HEK293 (cell line): ENCODE results near the gene LZTR1.

Source experiments
- CTCF ChIA-PET: fragments of 350-600 bp; formaldehyde crosslinking; extraction: SDS; loops from one replicate; lab custom pipeline; 2021; ENCODE audit warnings: antibody characterized with exemption; lab: Yijun Ruan, JAX
- POLR2A ChIA-PET: fragments of 300-600 bp; formaldehyde crosslinking; extraction: SDS; loops from one replicate; lab custom pipeline; 2020; ENCODE audit warnings: antibody characterized with exemption, inconsistent platforms; lab: Yijun Ruan, JAX
- H3K27ac ChIP-seq: fragments of 200-500 bp; sonication (Bioruptor generic); 2 replicates; pipeline ENCODE4 v1.5.1; 2014; ENCODE audit warnings: low read depth, low read length, control low read depth, inconsistent platforms; ENCODE audit errors: extremely low read depth
- H3K36me3 ChIP-seq, 2 experiments: fragments of 200-500 bp in 1 of 2; sonication (Bioruptor generic) in 1 of 2; 1 replicate in 1 of 2; 2 replicates in 1 of 2; pipeline ENCODE4 v1.5.1; 2014 to 2017; ENCODE audit warnings: inconsistent platforms in 2 of 2, low read length in 2 of 2; ENCODE audit not compliant: control insufficient read depth in 2 of 2, insufficient read depth in 1 of 2
- H3K4me1 ChIP-seq: fragments of 200-500 bp; sonication (Bioruptor generic); 2 replicates; pipeline ENCODE4 v1.5.1; 2014; ENCODE audit warnings: mild to moderate bottlenecking, low read length, inconsistent platforms; ENCODE audit not compliant: control insufficient read depth, insufficient read depth
- H3K4me3 ChIP-seq: 2 replicates; pipeline ENCODE4 v1.5.1; 2011; ENCODE audit warnings: low read depth, mild to moderate bottlenecking, control low read depth, low read length, moderate library complexity
- H3K9me3 ChIP-seq: fragments of 200-500 bp; sonication (Bioruptor generic); 2 replicates; pipeline ENCODE4 v1.5.1; 2014; ENCODE audit warnings: low read depth, low read length, inconsistent platforms; ENCODE audit not compliant: control insufficient read depth, insufficient read depth
- GLI4 ChIP-seq: fragments of 450-650 bp; formaldehyde crosslinking; IDR thresholded peaks from 2 replicates; pipeline ENCODE4 v1.5.1; 2016; ENCODE audit warnings: missing biosample characterization, missing genetic modification characterization
- KLF1 ChIP-seq: fragments of 450-650 bp; formaldehyde crosslinking; IDR thresholded peaks from 2 replicates; pipeline ENCODE4 v1.5.1; 2016; ENCODE audit warnings: missing biosample characterization, missing genetic modification characterization
- MEIS1 ChIP-seq: sonication (generic); formaldehyde crosslinking; IDR thresholded peaks from 2 replicates; pipeline ENCODE4 v1.8.1; 2022; ENCODE audit warnings: missing genetic modification reagents, mild to moderate bottlenecking, borderline replicate concordance
- PATZ1 ChIP-seq: fragments of 450-650 bp; formaldehyde crosslinking; IDR thresholded peaks from 2 replicates; pipeline ENCODE4 v1.5.1; 2016; ENCODE audit warnings: missing biosample characterization, missing genetic modification characterization
- TRIM28 ChIP-seq: IDR thresholded peaks from 2 replicates; pipeline ENCODE4 v1.6.1; 2011; ENCODE audit warnings: low read length, control low read depth, borderline replicate concordance
- ZFHX2 ChIP-seq: fragments of 450-650 bp; formaldehyde crosslinking; conservative IDR thresholded peaks from 2 replicates; pipeline ENCODE4 v1.5.1; 2016; ENCODE audit warnings: missing biosample characterization, missing genetic modification characterization
- ZNF10 ChIP-seq: fragments of 450-650 bp; formaldehyde crosslinking; IDR thresholded peaks from 2 replicates; pipeline ENCODE4 v1.5.1; 2017; ENCODE audit warnings: missing biosample characterization, missing genetic modification characterization
- ZNF155 ChIP-seq: fragments of 450-650 bp; formaldehyde crosslinking; IDR thresholded peaks from 2 replicates; pipeline ENCODE4 v1.5.1; 2016; ENCODE audit warnings: missing biosample characterization, missing genetic modification characterization
- ZNF175 ChIP-seq: fragments of 450-650 bp; formaldehyde crosslinking; IDR thresholded peaks from 2 replicates; pipeline ENCODE4 v1.5.1; 2016; ENCODE audit warnings: missing biosample characterization, missing genetic modification characterization
- ZNF292 ChIP-seq: fragments of 450-650 bp; formaldehyde crosslinking; IDR thresholded peaks from 2 replicates; pipeline ENCODE4 v1.5.1; 2016; ENCODE audit warnings: low read depth, missing biosample characterization, missing genetic modification characterization, borderline replicate concordance
- ZNF354C ChIP-seq: fragments of 450-650 bp; formaldehyde crosslinking; IDR thresholded peaks from 2 replicates; pipeline ENCODE4 v1.5.1; 2016; ENCODE audit warnings: missing biosample characterization, missing genetic modification characterization, low read depth, borderline replicate concordance
- ZNF423 ChIP-seq: fragments of 450-650 bp; formaldehyde crosslinking; IDR thresholded peaks from 2 replicates; pipeline ENCODE4 v1.5.1; 2016; ENCODE audit warnings: missing biosample characterization, missing genetic modification characterization
- ZNF521 ChIP-seq: fragments of 450-650 bp; formaldehyde crosslinking; IDR thresholded peaks from 2 replicates; pipeline ENCODE4 v1.5.1; 2017; ENCODE audit warnings: missing biosample characterization, mild to moderate bottlenecking, missing genetic modification characterization
- ZNF529 ChIP-seq: fragments of 450-650 bp; formaldehyde crosslinking; IDR thresholded peaks from 2 replicates; pipeline ENCODE4 v1.5.1; 2017; ENCODE audit warnings: missing genetic modification characterization, missing biosample characterization; ENCODE audit not compliant: insufficient replicate concordance
- ZNF560 ChIP-seq: fragments of 450-650 bp; formaldehyde crosslinking; IDR thresholded peaks from 2 replicates; pipeline ENCODE4 v1.5.1; 2017; ENCODE audit warnings: missing biosample characterization, missing genetic modification characterization, borderline replicate concordance
- ZNF626 ChIP-seq: fragments of 450-650 bp; sonication (Bioruptor Pico); formaldehyde crosslinking; IDR thresholded peaks from 2 replicates; pipeline ENCODE4 v1.5.1; 2018; ENCODE audit warnings: missing biosample characterization, missing genetic modification characterization, inconsistent platforms
- ZNF660 ChIP-seq: fragments of 450-650 bp; IDR thresholded peaks from 2 replicates; pipeline ENCODE4 v1.5.1; 2018; ENCODE audit warnings: missing biosample characterization, mild to moderate bottlenecking, missing genetic modification characterization
- ZNF707 ChIP-seq: fragments of 450-650 bp; formaldehyde crosslinking; IDR thresholded peaks from 2 replicates; pipeline ENCODE4 v1.5.1; 2016; ENCODE audit warnings: missing biosample characterization, missing genetic modification characterization
- ZNF777 ChIP-seq: fragments of 450-650 bp; formaldehyde crosslinking; IDR thresholded peaks from 2 replicates; pipeline ENCODE4 v1.5.1; 2017; ENCODE audit warnings: missing biosample characterization, missing genetic modification characterization, borderline replicate concordance
- ZNF785 ChIP-seq: fragments of 450-650 bp; formaldehyde crosslinking; IDR thresholded peaks from 2 replicates; pipeline ENCODE4 v1.5.1; 2016; ENCODE audit warnings: missing biosample characterization, missing genetic modification characterization
- ZSCAN16 ChIP-seq: fragments of 450-650 bp; formaldehyde crosslinking; IDR thresholded peaks from 2 replicates; pipeline ENCODE4 v1.5.1; 2016; ENCODE audit warnings: missing biosample characterization, missing genetic modification characterization
- ZSCAN30 ChIP-seq: fragments of 450-650 bp; IDR thresholded peaks from 2 replicates; pipeline ENCODE4 v1.5.1; 2018; ENCODE audit warnings: missing biosample characterization, mild to moderate bottlenecking, missing genetic modification characterization, moderate library complexity
- TF ChIP-seq, protein P1 (sequence below): sonication (generic); formaldehyde crosslinking; IDR thresholded peaks from 2 replicates; pipeline ENCODE4 v1.8.1; 2022; ENCODE audit warnings: mild to moderate bottlenecking, moderate library complexity, missing genetic modification reagents

Gene LZTR1

DNA sequence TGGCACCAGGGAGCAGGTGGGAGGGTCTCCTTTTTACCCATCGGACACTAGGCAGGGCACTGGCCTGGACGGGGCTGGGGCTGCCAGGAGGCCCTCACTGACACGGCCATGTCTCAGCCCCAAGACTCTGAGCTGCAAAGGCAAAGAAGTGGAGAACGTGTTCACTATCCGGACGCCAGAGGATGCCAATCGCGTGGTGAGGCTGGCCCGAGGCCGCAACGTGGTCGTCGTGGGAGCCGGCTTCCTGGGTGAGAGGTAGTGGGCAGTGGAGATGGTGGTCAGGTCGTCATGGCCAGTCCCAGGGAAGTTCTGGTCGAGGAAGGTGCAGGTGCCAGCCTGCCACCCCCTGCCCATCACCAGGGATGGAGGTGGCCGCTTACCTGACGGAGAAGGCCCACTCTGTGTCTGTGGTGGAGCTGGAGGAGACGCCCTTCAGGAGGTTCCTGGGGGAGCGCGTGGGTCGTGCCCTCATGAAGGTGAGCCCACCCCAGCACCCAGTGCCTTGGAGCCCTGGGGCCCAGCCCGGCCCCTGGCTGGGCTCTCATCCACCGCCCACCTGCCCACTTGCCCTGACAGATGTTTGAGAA, 5.7 kb upstream of the LZTR1 start:
- ChIA-PET POLR2A (no interaction called here), CTCF (interaction anchor here (0.8 to 1.6 kb wide), 3 partner anchors 16 to 91 kb away, joined by 3 to 4 read pairs (median 4); no protein-coding TSS in a partner anchor)
- TF ChIP-seq KLF1 (tag by site-specific recombination) (no peak), ZNF423 (tag by site-specific recombination) (no peak), ZNF560 (tag by site-specific recombination) (no peak), ZSCAN30 (tag by site-specific recombination) (no peak), ZNF175 (tag by site-specific recombination) (no peak), ZNF354C (tag by site-specific recombination) (no peak), ZNF777 (no peak), ZNF155 (tag by site-specific recombination) (no peak), ZSCAN16 (tag by site-specific recombination) (no peak), ZNF626 (tag by site-specific recombination) (no peak), ZNF521 (tag by site-specific recombination) (no peak), ZNF785 (tag by site-specific recombination) (no peak), TRIM28 (no peak), ZNF10 (tag by site-specific recombination) (no peak), ZNF707 (tag by site-specific recombination) (no peak), GLI4 (tag by site-specific recombination) (no peak), MEIS1 (CRISPR knock-in tag) (no peak), ZNF660 (tag by site-specific recombination) (no peak), ZNF292 (no peak)

GRCh38 chr22:20977019-20977418, 5.1 kb upstream of the LZTR1 start:
- POLR2A ChIA-PET, result no interaction called here
- CTCF ChIA-PET, result interaction anchor here (1.0 kb wide), 1 partner anchor 17 kb away, joined by 4 read pairs; no protein-coding TSS in a partner anchor

More for the DNA sequence above, 5.7 kb upstream of the LZTR1 start:
- Histone ChIP-seq H3K4me3 (no peak overlapping the region), H3K27ac (no peak overlapping the region), H3K4me1 (no peaks in the 10 kb centered on the region), H3K9me3 (no peaks in the 10 kb centered on the region), H3K36me3 (no peaks in the 10 kb centered on the region)

More at GRCh38 chr22:20977019-20977418, 5.1 kb upstream of the LZTR1 start:
- no peaks in the 10 kb centered on the region for H3K9me3 ChIP-seq
- no peaks in the 10 kb centered on the region for H3K4me1 ChIP-seq
- H3K4me3 ChIP-seq, result no peak overlapping the region
- TF ChIP-seq ZFHX2 (tag by site-specific recombination), result peak; percentile 30
- TF ChIP-seq, protein P1, sequence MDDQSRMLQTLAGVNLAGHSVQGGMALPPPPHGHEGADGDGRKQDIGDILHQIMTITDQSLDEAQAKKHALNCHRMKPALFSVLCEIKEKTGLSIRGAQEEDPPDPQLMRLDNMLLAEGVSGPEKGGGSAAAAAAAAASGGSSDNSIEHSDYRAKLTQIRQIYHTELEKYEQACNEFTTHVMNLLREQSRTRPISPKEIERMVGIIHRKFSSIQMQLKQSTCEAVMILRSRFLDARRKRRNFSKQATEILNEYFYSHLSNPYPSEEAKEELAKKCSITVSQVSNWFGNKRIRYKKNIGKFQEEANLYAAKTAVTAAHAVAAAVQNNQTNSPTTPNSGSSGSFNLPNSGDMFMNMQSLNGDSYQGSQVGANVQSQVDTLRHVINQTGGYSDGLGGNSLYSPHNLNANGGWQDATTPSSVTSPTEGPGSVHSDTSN (CRISPR knock-in tag), result no peak
- no peak for TF ChIP-seq ZNF529
- no peak for TF ChIP-seq PATZ1 (tag by site-specific recombination)
- TF ChIP-seq, all 188 proteins: peak for 1
- H3K27ac ChIP-seq, result no peak overlapping the region
- no peaks in the 10 kb centered on the region for H3K36me3 ChIP-seq
